HG02759 (cell line): ENCODE results near the gene LRRC8B.
A peak's percentile ranks its signal among the peaks of the same experiment; 100 is the strongest.
"Not testable (repeated sequence)": the region's sequence is repeated elsewhere in the genome, so short reads cannot be mapped to it uniquely, and the experiment has no call there.

Source experiments
- ATAC-seq: cut with Tn5 transposase; IDR thresholded peaks from one replicate; pipeline ENCODE4 v1.9.1; 2021; ENCODE audit warnings: mild to moderate bottlenecking, moderate library complexity; ENCODE audit not compliant: unreplicated experiment

The LRRC8B gene

GRCh38 chr1:89523572-89524368, 859 bp upstream of the LRRC8B start:
- ATAC-seq: peak; percentile 31

DNA sequence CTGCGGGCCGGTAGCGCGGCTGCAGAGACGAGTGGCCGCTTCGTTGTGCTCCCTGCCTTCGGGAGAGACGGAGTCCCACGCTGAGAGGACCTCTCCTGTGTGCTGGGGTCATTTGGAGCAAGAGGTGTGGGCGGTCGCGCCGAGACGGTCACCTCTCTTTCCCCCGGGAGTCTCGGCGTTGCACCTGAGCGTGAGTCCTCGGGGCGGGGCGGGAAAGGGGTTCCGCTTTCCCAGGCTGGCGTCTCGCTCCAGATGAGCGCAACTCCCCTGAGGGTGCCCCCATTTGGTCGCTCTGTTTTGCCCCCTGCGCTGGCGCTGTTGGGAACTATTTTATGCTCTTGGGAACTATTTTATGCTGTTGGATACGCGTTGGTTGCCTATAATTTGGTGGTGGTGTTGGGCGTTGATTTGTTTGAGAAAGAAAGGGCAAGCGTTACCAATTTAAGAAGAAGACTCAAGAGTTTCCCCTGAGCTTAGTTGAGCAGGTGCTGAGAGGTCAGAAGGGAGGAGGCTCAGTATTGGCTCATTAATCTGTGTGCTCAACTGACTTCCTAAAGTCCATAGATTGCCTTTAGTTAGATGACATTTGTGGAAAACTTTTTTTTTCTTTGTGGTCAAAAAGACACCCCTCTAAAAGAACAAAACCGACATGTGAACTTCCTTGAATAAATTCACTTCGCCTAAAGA, 683 bp downstream of the LRRC8B start:
- ATAC-seq: peak; percentile 24

- ATAC-seq: no peak
Observed at GRCh38 chr1:89527256-89527655, 2.6 kb downstream of the LRRC8B start.

DNA sequence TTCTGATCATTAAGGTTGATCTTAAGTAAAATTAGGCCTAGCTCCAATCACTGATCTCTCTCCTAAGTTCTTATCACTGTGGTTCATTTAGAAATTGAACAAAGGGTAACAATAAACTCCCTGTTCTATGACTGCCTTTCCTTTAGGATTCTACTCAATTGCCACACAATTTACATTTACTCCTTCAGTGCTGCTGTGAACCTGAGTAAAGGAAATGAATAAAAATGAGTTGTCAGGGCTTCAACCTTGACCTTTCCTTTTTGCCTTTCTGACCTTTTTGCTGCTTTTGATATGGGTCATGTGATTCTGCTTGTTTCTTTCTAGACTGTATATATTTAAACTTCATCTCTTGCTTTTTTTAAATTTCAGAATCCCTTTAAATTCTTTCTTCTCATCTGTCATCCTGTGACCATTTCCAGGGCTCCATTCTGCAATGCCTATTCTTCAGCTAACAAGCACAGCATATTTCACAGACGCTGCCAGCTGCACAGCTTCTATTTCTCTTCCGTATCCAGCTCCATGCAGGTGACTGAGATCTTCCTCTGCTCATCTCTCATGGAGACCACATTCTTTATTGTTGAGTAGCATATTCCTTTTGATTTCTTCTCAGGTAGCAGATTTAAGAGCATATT, 3.2 kb downstream of the LRRC8B start:
- ATAC-seq: no peak

DNA sequence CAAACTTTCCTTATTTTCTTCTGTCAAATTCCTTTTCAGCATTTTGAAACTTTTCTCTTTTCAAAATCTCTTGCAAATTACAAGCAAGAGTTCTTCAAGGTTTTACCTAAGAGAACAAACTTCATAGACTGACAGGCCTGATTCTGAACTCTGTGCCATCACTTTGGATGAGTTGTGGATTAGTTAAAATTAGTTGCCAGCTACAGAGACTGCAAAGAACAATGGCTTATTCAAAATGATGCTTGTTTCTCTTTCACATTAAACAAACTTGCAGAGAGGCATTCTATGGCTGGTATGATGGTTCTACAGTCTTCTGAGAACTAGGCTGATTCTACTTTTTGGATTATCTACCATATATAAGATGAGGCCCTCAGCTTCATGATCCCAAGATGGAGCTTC, 3.8 kb downstream of the LRRC8B start:
- no peak for ATAC-seq

DNA sequence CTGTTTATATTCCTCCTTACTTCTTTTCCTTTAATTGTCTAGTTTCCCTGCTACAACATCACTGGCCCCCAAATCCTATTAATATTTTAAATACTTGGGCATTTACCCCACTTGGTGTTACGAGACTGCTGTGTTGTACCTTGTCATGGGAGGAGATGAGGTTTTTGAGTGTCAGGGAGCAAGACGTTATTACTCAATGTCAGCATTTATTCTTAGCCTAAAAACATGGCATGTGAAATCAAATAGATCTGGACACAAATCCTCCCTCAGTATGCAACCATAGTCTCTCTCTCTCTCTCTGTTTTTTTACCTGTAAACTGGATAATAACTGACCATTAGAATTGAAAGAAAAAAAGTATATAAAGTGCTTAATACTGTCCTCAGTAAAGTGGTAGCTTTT, 4.6 kb downstream of the LRRC8B start:
- no peak for ATAC-seq

DNA sequence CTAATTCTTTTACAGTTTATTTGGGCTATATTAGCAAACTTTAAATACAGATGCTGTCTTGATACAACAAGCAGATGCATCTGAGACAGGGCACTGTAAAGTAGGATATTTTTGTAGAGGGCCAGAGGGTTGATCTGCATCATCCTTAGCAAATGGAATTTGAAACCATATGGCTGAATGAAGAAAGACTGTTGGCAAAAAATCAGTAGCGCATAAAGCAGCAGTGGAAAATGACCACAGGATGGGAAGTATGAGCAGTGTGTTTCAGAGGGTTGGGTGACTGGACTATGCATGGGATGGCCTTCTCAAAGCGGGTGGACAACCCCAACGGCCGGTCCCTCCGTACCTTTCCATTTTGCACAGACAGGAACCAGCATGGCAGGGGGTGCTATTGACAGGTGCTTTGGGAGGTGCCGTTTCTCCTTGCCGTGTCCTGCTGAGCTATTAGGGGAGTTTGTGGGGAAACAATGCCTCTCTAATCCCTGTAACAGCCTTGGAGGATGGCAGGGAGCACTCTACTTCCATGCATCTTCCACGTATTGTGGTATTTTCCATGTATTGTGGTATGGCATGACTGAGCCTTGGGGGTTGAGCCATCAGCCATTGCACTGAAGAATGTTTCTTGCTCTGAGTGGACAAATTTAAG, 5.9 kb downstream of the LRRC8B start:
- no peak for ATAC-seq

GRCh38 chr1:89531480-89532139, 7.0 kb downstream of the LRRC8B start:
- no peak for ATAC-seq

DNA sequence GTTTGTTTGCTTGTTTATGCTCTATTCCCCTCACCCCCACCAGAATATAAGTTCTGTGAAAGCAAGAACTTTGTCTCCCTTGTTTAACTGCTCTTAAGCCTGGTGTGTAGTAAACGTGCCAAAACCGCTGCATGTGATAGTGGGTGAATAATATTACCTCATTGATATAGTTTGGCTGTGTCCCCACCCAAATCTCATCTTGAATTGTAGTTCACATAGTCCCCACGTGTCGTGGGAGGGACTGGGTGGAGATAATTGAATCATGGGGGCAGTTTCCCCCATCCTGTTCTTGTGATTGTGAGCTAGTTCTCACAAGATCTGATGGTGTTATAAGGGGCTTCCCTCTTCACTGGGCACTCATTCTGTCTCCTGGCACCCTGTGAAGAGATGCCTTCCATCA, 7.6 kb downstream of the LRRC8B start:
- no peak for ATAC-seq

DNA sequence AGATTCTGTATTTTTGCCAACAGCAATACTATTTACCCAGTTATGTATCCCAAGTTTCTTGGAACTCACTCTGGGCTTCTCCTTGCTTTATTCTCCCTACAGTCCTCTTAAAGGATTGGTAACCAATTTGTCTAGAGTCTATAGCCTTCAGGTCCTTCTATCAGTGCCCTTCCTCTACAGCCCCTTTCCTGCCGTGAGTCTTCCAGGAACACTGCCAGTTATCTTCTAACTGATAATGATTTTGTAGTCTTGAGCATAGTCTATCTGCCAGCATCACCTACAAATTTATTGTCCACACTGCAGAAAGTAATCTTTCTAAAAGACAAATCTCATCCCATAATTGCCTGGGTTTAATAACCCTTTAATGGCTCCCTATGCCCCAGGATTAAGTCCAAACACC, 8.2 kb downstream of the LRRC8B start:
- no peak for ATAC-seq

GRCh38 chr1:89535537-89535936, 10.9 kb downstream of the LRRC8B start:
- ATAC-seq: no peak

DNA sequence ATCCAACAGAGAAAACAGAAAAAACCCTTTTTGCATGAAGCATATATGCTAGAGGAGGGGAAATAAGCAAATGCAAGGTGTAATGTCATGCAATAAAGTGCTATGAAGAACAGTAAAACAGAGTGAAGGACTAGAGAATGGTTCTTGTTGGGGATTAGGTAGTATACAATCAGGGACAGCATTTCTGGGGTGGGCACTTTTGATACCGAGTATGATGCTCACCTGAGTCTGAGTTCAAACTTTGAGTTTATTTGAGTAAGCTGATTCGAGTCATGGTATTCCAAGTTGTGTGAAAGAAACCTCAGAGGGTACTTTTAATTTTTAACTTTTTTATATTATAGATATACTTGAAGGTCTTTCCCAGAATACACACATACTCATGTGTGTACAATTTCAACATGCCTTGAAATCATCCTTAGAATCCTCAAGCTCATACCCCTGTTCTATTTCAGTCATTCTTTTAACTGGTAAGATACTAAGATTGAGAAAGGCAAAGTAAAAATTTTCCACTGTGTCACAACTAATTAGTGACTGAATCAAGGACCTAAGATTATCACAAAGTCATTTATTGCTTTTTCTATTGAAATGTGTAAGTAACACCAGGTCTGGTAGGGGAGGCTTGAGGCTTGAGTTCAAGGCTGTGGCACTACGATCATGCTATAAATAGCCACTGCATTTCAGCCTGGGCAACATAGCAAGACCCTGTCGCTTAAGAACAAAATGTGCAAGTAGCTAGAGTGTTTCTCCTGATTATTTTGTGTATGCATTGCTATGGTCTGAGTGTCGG, 12.1 kb downstream of the LRRC8B start:
- ATAC-seq: no peak

- ATAC-seq: no peak
Observed at GRCh38 chr1:89538361-89538760, 13.7 kb downstream of the LRRC8B start.

DNA sequence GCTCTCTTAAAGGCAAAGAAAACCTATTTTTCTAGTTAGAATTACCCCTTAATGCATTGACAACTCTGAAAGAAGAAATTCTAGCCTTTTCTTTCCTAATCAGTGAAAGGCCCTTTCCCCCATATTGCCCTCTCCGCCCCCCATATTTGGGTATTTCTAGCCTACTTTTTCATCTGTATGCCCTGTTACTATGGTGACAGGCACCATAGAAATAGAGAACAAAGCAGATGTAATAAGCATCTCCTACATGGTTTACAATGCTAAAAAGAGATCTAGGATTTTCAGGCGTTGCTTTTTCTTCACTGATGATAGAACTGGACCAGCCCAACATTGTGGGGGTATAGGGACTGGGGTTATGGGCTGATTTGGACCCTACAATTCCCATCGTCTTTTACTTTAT, 14.5 kb downstream of the LRRC8B start:
- no peak for ATAC-seq

- no peak for ATAC-seq
Observed at GRCh38 chr1:89540406-89540970, 15.9 kb downstream of the LRRC8B start.

DNA sequence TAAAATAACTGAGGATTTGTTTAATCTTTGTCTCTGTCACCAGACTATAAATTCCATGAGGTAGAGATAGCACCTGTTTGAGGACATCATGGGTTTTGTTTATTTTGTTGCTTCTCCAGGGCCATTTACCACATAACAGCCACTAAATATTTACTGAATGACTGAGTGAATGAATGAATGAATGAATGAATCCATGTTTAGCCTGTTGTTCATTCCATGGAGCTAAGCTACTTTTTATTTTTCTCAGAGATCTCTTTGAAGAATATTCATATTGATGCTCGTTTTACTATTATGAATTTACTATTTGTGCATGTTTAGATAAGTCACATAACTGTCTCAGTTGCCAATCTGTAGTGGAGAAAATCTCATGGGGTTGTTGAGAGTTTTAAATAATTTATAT, 17.7 kb downstream of the LRRC8B start:
- ATAC-seq: no peak

- not testable (repeated sequence) for ATAC-seq
Observed at GRCh38 chr1:89543632-89544031, 19.0 kb downstream of the LRRC8B start.

- ATAC-seq: no peak
Observed at GRCh38 chr1:89545264-89546038, 20.8 kb downstream of the LRRC8B start.
